H54 (cell line): ENCODE results near the gene TEAD4.

Source experiments
- DNase-seq: peaks from one replicate; pipeline ENCODE4 v3.0.0; 2011; ENCODE audit warnings: low spot score, mixed read lengths; ENCODE audit not compliant: insufficient read length
- FAIRE-seq: peaks from 3 replicates; lab custom pipeline; 2011; peaks lifted over from hg19 to GRCh38; lab: Jason Lieb, UNC
- POLR2A ChIP-seq: IDR thresholded peaks from 2 replicates; pipeline ENCODE4 v1.6.1; 2011; ENCODE audit warnings: low read depth, mild to moderate bottlenecking, low read length

The TEAD4 gene

GRCh38 chr12:2944401-2945047 is 14.7 kb upstream of the TEAD4 start:
- no peak for DNase-seq
- no peak for TF ChIP-seq POLR2A
- no peak for FAIRE-seq

GRCh38 chr12:2949411-2949810 is 9.8 kb upstream of the TEAD4 start:
- DNase-seq: no peak
- no peak for FAIRE-seq
- no peak for TF ChIP-seq POLR2A

- DNase-seq (no peak), FAIRE-seq (no peak)
- TF ChIP-seq POLR2A: no peak
Measured at GRCh38 chr12:2955888-2956287, 3.3 kb upstream of the TEAD4 start.

GRCh38 chr12:2957816-2958431 is 1.3 kb upstream of the TEAD4 start:
- TF ChIP-seq POLR2A: no peak
- FAIRE-seq: no peak
- no peak for DNase-seq

- FAIRE-seq (no peak), DNase-seq (peak; percentile 94)
- TF ChIP-seq POLR2A: peak; percentile 56; the same call in 1 of the 2 replicates
Measured at GRCh38 chr12:2958432-2959191, 585 bp upstream of the TEAD4 start.

GRCh38 chr12:2959505-2960389 is 550 bp downstream of the TEAD4 start:
- no peak for FAIRE-seq
- TF ChIP-seq POLR2A: peak; percentile 39
- DNase-seq: peak; percentile 78

- FAIRE-seq: no peak
Measured at GRCh38 chr12:2960390-2960956, 1.3 kb downstream of the TEAD4 start.

GRCh38 chr12:2960996-2961616 is 1.9 kb downstream of the TEAD4 start:
- TF ChIP-seq POLR2A: no peak
- DNase-seq (no peak), FAIRE-seq (no peak)

More at GRCh38 chr12:2960390-2960956, 1.3 kb downstream of the TEAD4 start:
- TF ChIP-seq POLR2A: no peak
- peak; percentile 26 for DNase-seq

- FAIRE-seq (no peak), DNase-seq (no peak)
Measured at GRCh38 chr12:2961705-2962104, 2.5 kb downstream of the TEAD4 start.

GRCh38 chr12:2963154-2963759 is 4.1 kb downstream of the TEAD4 start:
- FAIRE-seq (no peak), DNase-seq (no peak)
- no peak for TF ChIP-seq POLR2A

More at GRCh38 chr12:2961705-2962104, 2.5 kb downstream of the TEAD4 start:
- no peak for TF ChIP-seq POLR2A

GRCh38 chr12:2963760-2964292 is 4.6 kb downstream of the TEAD4 start:
- FAIRE-seq: no peak
- no peak for DNase-seq
- no peak for TF ChIP-seq POLR2A

GRCh38 chr12:2967651-2968050 is 8.5 kb downstream of the TEAD4 start:
- TF ChIP-seq POLR2A: no peak
- FAIRE-seq (no peak), DNase-seq (no peak)

- DNase-seq: no peak
Measured at GRCh38 chr12:2970744-2971143, 11.5 kb downstream of the TEAD4 start.

More at GRCh38 chr12:2970744-2971143, 11.5 kb downstream of the TEAD4 start:
- no peak for FAIRE-seq
- no peak for TF ChIP-seq POLR2A
